Mammary epithelial cell (primary cell): ENCODE data around the gene PCSK7.

Experiments used
- CTCF ChIP-seq, 2 donors: IDR thresholded peaks in 1 of 2; conservative IDR thresholded peaks in 1 of 2; 2 replicates each; pipeline ENCODE4 v1.5.1; 2011 to 2012; ENCODE audit warnings: inconsistent platforms in 2 of 2, low read length in 2 of 2, mild to moderate bottlenecking in 2 of 2, control low read depth in 1 of 2, low read depth in 1 of 2; ENCODE audit not compliant: insufficient read depth in 1 of 2; ENCODE audit errors: extremely low read depth in 1 of 2
- EZH2 ChIP-seq: IDR thresholded peaks from 2 replicates; pipeline ENCODE4 v1.6.1; 2012; ENCODE audit warnings: low read length, inconsistent platforms, borderline replicate concordance

- no peak for TF ChIP-seq CTCF (conservative IDR thresholded peaks at IDR 0.05 in 1 of 2, IDR thresholded peaks at IDR 0.05 in 1 of 2; ENCODE audit: extremely low read depth in 1 of 2, insufficient read depth in 1 of 2, low read depth in 1 of 2, low read length in 2 of 2)
- TF ChIP-seq EZH2 = no peak
These were observed 34.9 kb downstream of the PCSK7 start for GRCh38 chr11:117197006-117197405.
